Vagina (tissue), 2 donors: ENCODE results near the gene VPS33B. TPM values are rescaled to one million over a fixed set of nuclear protein-coding genes. Genes with fewer than 3 reads are reported as not detected.

Experiments used
- DNase-seq, 2 donors: peaks; one replicate each; pipeline ENCODE4 v3.0.0-alpha.2; 2017; ENCODE audit errors: extremely low spot score in 2 of 2
- H3K27ac ChIP-seq: fragments of 200-600 bp; sonication (generic); one replicate; pipeline ENCODE4 v1.5.1; 2019
- H3K27me3 ChIP-seq: fragments of 200-600 bp; sonication (generic); one replicate; pipeline ENCODE4 v1.5.1; 2019
- H3K36me3 ChIP-seq, 2 donors: fragments of 200-600 bp; sonication (generic); one replicate each; pipeline ENCODE4 v1.5.1; 2017 to 2019
- H3K4me1 ChIP-seq: fragments of 200-600 bp; sonication (generic); one replicate; pipeline ENCODE4 v1.5.1; 2019
- H3K4me3 ChIP-seq, 2 donors: fragments of 200-600 bp; sonication (generic); 1 replicate in 1 of 2; 2 replicates in 1 of 2; pipeline ENCODE4 v1.5.1; 2016 to 2019
- H3K9me3 ChIP-seq: fragments of 200-600 bp; sonication (generic); one replicate; pipeline ENCODE4 v1.5.1; 2019
- CTCF ChIP-seq, 3 experiments: fragments of 450-650 bp in 2 of 3; fragments of 200-600 bp in 1 of 3; sonication (generic) in 1 of 3; IDR thresholded peaks; one replicate each; pipeline ENCODE4 v1.5.1; 2017 to 2019; ENCODE audit warnings: antibody characterized with exemption in 3 of 3, mild to moderate bottlenecking in 2 of 3, moderate library complexity in 2 of 3
- POLR2A ChIP-seq, 2 donors: fragments of 450-650 bp; IDR thresholded peaks; one replicate each; pipeline ENCODE4 v1.6.1; 2017; ENCODE audit warnings: antibody characterized with exemption in 2 of 2, mild to moderate bottlenecking in 2 of 2, moderate library complexity in 2 of 2
- POLR2AphosphoS5 ChIP-seq, 2 donors: sonication (generic); formaldehyde crosslinking; IDR thresholded peaks; one replicate each; pipeline ENCODE4 v1.9.0; 2017; ENCODE audit warnings: antibody characterized with exemption in 2 of 2, mild to moderate bottlenecking in 2 of 2, low read depth in 1 of 2; ENCODE audit not compliant: insufficient read depth in 1 of 2
- intact Hi-C: fragments of 100-400 bp; cut with DNase I; formaldehyde crosslinking; loops from one replicate; pipeline ENCODE4 v1.15.1; 2023
- total RNA-seq: library from RNA; depleted of rRNA; stranded (reverse); fragments of >200 nt; gene quantifications from one replicate; pipeline ENCODE4 v1.2.3, GENCODE V29; 2016

VPS33B gene
- total RNA-seq, 1 donor from 2014 or later: 16.5 TPM

DNA sequence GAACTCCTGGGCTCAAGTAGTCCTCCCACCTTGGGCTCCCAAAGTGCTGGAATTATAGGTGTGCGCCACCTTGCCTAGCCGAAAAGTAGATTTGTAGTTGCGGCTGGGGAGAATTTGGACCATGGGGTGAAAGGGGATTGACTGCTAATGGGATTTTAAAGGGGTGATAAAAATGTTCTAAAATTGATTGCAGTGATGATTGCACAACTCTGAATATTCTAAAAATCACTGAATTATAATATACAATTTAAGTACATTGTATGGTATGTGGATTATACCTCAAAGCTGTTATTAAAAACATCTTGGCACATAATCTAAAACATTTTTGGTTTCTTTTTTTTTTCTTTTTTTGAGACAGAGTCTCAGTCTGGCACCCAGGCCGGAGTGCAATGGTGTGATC lies 31.9 kb downstream of the VPS33B start:
- Histone ChIP-seq H3K4me3 (no peak overlapping the region), H3K36me3 (no peaks in the 10 kb centered on the region), H3K27ac (no peak overlapping the region), H3K4me1 (peaks cover 14% of the 10 kb centered on the region), H3K27me3 (no peaks in the 10 kb centered on the region), H3K9me3 (no peaks in the 10 kb centered on the region)
- intact Hi-C loops: no loop called here
- no peak for TF ChIP-seq POLR2A (IDR thresholded peaks at IDR 0.05)
- no peak for TF ChIP-seq CTCF (IDR thresholded peaks at IDR 0.05)
- no peak for TF ChIP-seq POLR2AphosphoS5 (IDR thresholded peaks at IDR 0.05; ENCODE audit: insufficient read depth in 1 of 2, low read depth in 1 of 2)
- no peak for DNase-seq

GRCh38 chr15:90989040-90989768 lies 33.2 kb downstream of the VPS33B start:
- Histone ChIP-seq H3K4me3 (no peak overlapping the region), H3K27me3 (no peaks in the 10 kb centered on the region), H3K4me1 (peaks cover 9% of the 10 kb centered on the region), H3K9me3 (no peaks in the 10 kb centered on the region), H3K27ac (no peak overlapping the region), H3K36me3 (no peaks in the 10 kb centered on the region)
- intact Hi-C loops: no loop called here
- DNase-seq: no peak
- TF ChIP-seq POLR2A (IDR thresholded peaks at IDR 0.05) (no peak), CTCF (IDR thresholded peaks at IDR 0.05) (no peak), POLR2AphosphoS5 (IDR thresholded peaks at IDR 0.05; ENCODE audit: insufficient read depth in 1 of 2, low read depth in 1 of 2) (no peak)

GRCh38 chr15:90988296-90988695 lies 34.1 kb downstream of the VPS33B start:
- no peak overlapping the region for H3K4me3 ChIP-seq
- intact Hi-C loops: no loop called here
- no peaks in the 10 kb centered on the region for H3K27me3 ChIP-seq
- H3K4me1 ChIP-seq: peaks cover 3% of the 10 kb centered on the region
- no peak overlapping the region for H3K27ac ChIP-seq
- no peaks in the 10 kb centered on the region for H3K9me3 ChIP-seq
- no peak for TF ChIP-seq POLR2A (IDR thresholded peaks at IDR 0.05)
- TF ChIP-seq POLR2AphosphoS5 (IDR thresholded peaks at IDR 0.05; ENCODE audit: insufficient read depth in 1 of 2, low read depth in 1 of 2): no peak
- no peak for TF ChIP-seq CTCF (IDR thresholded peaks at IDR 0.05)
- H3K36me3 ChIP-seq: no peaks in the 10 kb centered on the region
- no peak for DNase-seq

- no peaks in the 10 kb centered on the region for H3K36me3 ChIP-seq
- no peak overlapping the region for H3K4me3 ChIP-seq
- TF ChIP-seq POLR2A (IDR thresholded peaks at IDR 0.05) (no peak), CTCF (IDR thresholded peaks at IDR 0.05) (no peak), POLR2AphosphoS5 (IDR thresholded peaks at IDR 0.05; ENCODE audit: insufficient read depth in 1 of 2, low read depth in 1 of 2) (no peak)
- intact Hi-C loops: no loop called here
- H3K27me3 ChIP-seq: no peaks in the 10 kb centered on the region
- DNase-seq: no peak
- H3K27ac ChIP-seq: no peak overlapping the region
- no peaks in the 10 kb centered on the region for H3K4me1 ChIP-seq
- H3K9me3 ChIP-seq: no peaks in the 10 kb centered on the region
Observed at GRCh38 chr15:90987561-90988141, 34.7 kb downstream of the VPS33B start.
